Spleen (tissue), 11 donors: ENCODE results near the gene MYO10. TPM values are rescaled to one million over a fixed set of nuclear protein-coding genes. Genes with fewer than 3 reads are reported as not detected.
"Not testable (repeated sequence)": the region's sequence is repeated elsewhere in the genome, so short reads cannot be mapped to it uniquely, and the experiment has no call there.

Source experiments
- DNase-seq: peaks from one replicate; pipeline ENCODE4 v3.0.0-alpha.2; 2020
- H3K27ac ChIP-seq, 8 donors: fragments of 200-600 bp; sonication (generic) in 7 of 8; 1 replicate in 4 of 8; 2 replicates in 4 of 8; pipeline versions ENCODE4 v1.5.0 to v1.8.0; 2016 to 2021; ENCODE audit warnings: inconsistent platforms in 4 of 8, mild to moderate bottlenecking in 4 of 8, moderate library complexity in 1 of 8
- H3K27me3 ChIP-seq, 7 donors: fragments of 200-600 bp; sonication (generic) in 6 of 7; replicated peaks in 1 of 7; 1 replicate in 4 of 7; 2 replicates in 3 of 7; pipeline versions ENCODE4 v1.5.0 to v1.8.0; 2016 to 2021; ENCODE audit warnings: inconsistent platforms in 3 of 7, mild to moderate bottlenecking in 1 of 7
- H3K36me3 ChIP-seq, 6 donors: fragments of 200-600 bp; sonication (generic) in 5 of 6; 1 replicate in 4 of 6; 2 replicates in 2 of 6; pipeline versions ENCODE4 v1.5.0 to v1.8.0; 2016 to 2021; ENCODE audit warnings: inconsistent platforms in 2 of 6
- H3K4me1 ChIP-seq, 6 donors: fragments of 200-600 bp; sonication (generic) in 5 of 6; 1 replicate in 3 of 6; 2 replicates in 3 of 6; pipeline versions ENCODE4 v1.5.0 to v1.8.0; 2016 to 2021; ENCODE audit warnings: inconsistent platforms in 3 of 6
- H3K4me3 ChIP-seq, 8 donors: fragments of 200-600 bp; sonication (generic) in 7 of 8; 1 replicate in 4 of 8; 2 replicates in 4 of 8; pipeline versions ENCODE4 v1.5.0 to v1.8.0; 2016 to 2021; ENCODE audit warnings: inconsistent platforms in 4 of 8, mild to moderate bottlenecking in 4 of 8, moderate library complexity in 2 of 8
- H3K9me3 ChIP-seq, 8 donors: fragments of 200-600 bp; sonication (generic) in 7 of 8; 1 replicate in 4 of 8; 2 replicates in 4 of 8; pipeline versions ENCODE4 v1.5.0 to v1.8.0; 2016 to 2021; ENCODE audit warnings: inconsistent platforms in 4 of 8
- POLR2A ChIP-seq, 3 donors: fragments of 450-650 bp; IDR thresholded peaks; one replicate each; pipeline ENCODE4 v1.5.1; 2017; ENCODE audit warnings: antibody characterized with exemption in 3 of 3, mild to moderate bottlenecking in 1 of 3
- POLR2AphosphoS5 ChIP-seq, 3 donors: sonication (generic); formaldehyde crosslinking; IDR thresholded peaks; one replicate each; pipeline ENCODE4 v1.5.1; 2017; ENCODE audit warnings: antibody characterized with exemption in 3 of 3
- WGBS, 5 donors: extraction: QIAGEN DNeasy Blood & Tissue Kit in 3 of 5; methylation state at CpG; one replicate each; pipeline versions ENCODE4 v1.1.5 to v1.1.7; 2013 to 2018; 5-methylcytosine and 5-hydroxymethylcytosine counted together
- intact Hi-C: fragments of 100-400 bp; cut with DNase I; formaldehyde crosslinking; loops from one replicate; pipeline ENCODE4 v1.15.0; 2023; ENCODE audit warnings: low total_unique reads
- polyA plus RNA-seq, 3 donors: library from polyadenylated mRNA; stranded (reverse); fragments of 200-250 nt; gene quantifications; one replicate each; pipeline ENCODE4 v1.2.1, GENCODE V29; 2013
- total RNA-seq, 7 donors: library from RNA; depleted of rRNA in 3 of 7; stranded (reverse); fragments of >200 nt in 3 of 7; fragmentation: NEBNext Ultra II Directional in 4 of 7; extraction: Animal tissue kit (Norgen Biotek cat#: 25700) in 4 of 7; gene quantifications; one replicate each; pipeline versions ENCODE4 v1.1.0 to v1.2.1, GENCODE V29; 2016 to 2021
- TF ChIP-seq, protein P1 (sequence below), 11 experiments: fragments of 200-600 bp in 7 of 11; fragments of 450-650 bp in 4 of 11; sonication (generic) in 4 of 11; IDR thresholded peaks in 8 of 11; conservative IDR thresholded peaks in 3 of 11; 1 replicate in 7 of 11; 2 replicates in 4 of 11; pipeline versions ENCODE4 v1.4.0 to v1.8.0; 2016 to 2021; ENCODE audit warnings: antibody characterized with exemption in 11 of 11, inconsistent platforms in 4 of 11, mild to moderate bottlenecking in 1 of 11
- donor health status: healthy with polysubstance abuse.
- donor health status: DM: no; HTN: no; CAD: no; lungs with moderate emphysema.
- donor health status: DM: no; HTN: no; CAD: no.
- donor health status: Bipolar disorder and iron deficiency.
- donor health status: healthy.
- donor health status: DM: no; HTN: no; CAD: no.
- donor health status: DM: yes; HTN: yes; CAD: no.

The MYO10 gene
- total and polyA plus RNA-seq, 10 donors = 1.1 to 72.8 (median 32.7) TPM

- no peak for DNase-seq
- no peaks in the 10 kb centered on the region for H3K9me3 ChIP-seq
- peaks cover 0 to 14% (median 8%) of the 10 kb centered on the region in 6 donors for H3K4me1 ChIP-seq
- 62 to 71% (median 67%) methylated on average over 11 of the region's 11 CpGs for WGBS, 5 donors
- TF ChIP-seq POLR2A (IDR thresholded peaks at IDR 0.05) (no peak), POLR2AphosphoS5 (IDR thresholded peaks at IDR 0.05) (no peak)
- TF ChIP-seq, protein P1, sequence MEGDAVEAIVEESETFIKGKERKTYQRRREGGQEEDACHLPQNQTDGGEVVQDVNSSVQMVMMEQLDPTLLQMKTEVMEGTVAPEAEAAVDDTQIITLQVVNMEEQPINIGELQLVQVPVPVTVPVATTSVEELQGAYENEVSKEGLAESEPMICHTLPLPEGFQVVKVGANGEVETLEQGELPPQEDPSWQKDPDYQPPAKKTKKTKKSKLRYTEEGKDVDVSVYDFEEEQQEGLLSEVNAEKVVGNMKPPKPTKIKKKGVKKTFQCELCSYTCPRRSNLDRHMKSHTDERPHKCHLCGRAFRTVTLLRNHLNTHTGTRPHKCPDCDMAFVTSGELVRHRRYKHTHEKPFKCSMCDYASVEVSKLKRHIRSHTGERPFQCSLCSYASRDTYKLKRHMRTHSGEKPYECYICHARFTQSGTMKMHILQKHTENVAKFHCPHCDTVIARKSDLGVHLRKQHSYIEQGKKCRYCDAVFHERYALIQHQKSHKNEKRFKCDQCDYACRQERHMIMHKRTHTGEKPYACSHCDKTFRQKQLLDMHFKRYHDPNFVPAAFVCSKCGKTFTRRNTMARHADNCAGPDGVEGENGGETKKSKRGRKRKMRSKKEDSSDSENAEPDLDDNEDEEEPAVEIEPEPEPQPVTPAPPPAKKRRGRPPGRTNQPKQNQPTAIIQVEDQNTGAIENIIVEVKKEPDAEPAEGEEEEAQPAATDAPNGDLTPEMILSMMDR (IDR thresholded peaks at IDR 0.05 in 8 of 11, conservative IDR thresholded peaks at IDR 0.05 in 3 of 11) = no peak
- no peak overlapping the region for H3K4me3 ChIP-seq
- H3K27me3 ChIP-seq = no peaks in the 10 kb centered on the region
- intact Hi-C loops = no loop called here
- H3K27ac ChIP-seq = no peak overlapping the region
- H3K36me3 ChIP-seq = peaks cover 0 to 7% (median 0%) of the 10 kb centered on the region in 6 donors
These were observed 195.2 kb downstream of the MYO10 start for GRCh38 chr5:16740811-16741392.

DNA sequence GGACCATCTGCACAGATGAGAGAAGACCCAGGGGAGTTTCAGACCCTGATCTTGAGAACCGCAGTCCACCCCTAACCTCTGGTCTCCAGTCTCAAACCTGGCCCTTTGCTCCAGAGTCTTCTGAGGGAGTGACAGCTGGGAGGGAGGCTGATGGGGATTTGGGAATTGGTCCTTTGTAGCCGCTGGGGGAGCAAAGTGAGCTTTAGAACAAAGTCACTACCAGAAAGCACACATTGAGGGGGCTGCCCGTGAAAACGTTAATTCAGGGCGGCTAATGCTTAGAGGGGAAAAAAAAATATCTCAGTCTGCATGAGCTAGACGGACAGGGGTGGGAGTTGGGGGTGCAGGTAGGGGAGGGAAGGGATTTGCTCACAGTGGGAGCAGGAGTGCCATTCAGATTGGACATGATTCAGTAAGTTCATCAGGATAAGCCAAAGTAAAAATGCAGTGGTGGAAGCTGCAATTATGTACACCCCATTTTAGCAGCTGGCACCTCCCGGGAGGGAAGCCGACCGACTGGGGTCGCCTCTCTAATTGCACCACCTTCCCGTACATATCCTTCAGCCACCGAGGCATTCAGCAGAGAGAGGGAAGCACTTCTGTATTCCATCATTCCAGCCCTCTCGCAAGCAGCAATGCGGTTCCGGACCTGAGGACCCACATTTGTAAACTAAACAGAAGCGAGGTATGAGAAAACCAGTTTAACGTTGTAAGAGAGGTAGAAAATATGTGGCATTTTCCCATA is 195.8 kb downstream of the MYO10 start:
- H3K9me3 ChIP-seq = no peaks in the 10 kb centered on the region
- DNase-seq = no peak
- no peaks in the 10 kb centered on the region for H3K27me3 ChIP-seq
- H3K4me1 ChIP-seq = peaks cover 0 to 16% (median 10%) of the 10 kb centered on the region in 6 donors
- no peak overlapping the region for H3K27ac ChIP-seq
- intact Hi-C loops = no loop called here
- H3K4me3 ChIP-seq = no peak overlapping the region
- WGBS, 5 donors = 60 to 73% (median 66%) methylated on average over 17 of the region's 17 CpGs
- TF ChIP-seq, protein P1 (IDR thresholded peaks at IDR 0.05 in 8 of 11, conservative IDR thresholded peaks at IDR 0.05 in 3 of 11) = no peak
- peaks cover 0 to 7% (median 0%) of the 10 kb centered on the region in 6 donors for H3K36me3 ChIP-seq

DNA sequence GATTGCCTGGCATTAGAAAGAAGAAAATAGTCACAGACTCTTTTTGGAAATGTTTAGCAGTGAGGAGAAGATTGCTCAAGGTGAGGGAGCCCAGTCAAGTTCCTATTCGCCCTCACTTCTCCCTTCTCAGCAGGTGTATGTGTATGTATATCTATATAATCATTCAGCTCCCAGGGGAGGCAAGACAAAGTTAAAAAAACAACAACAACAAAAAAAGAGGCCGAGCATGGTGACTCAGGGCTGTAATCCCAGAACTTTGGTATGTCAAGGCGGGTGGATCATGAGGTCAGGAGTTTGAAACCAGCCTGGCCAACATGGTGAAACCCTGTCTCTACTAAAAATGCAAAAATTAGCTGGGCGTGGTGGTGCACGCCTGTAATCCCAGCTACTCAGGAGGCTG is 197.7 kb downstream of the MYO10 start:
- H3K36me3 ChIP-seq, intact Hi-C loops, H3K4me3 ChIP-seq, DNase-seq, H3K27me3 ChIP-seq, H3K27ac ChIP-seq, H3K9me3 ChIP-seq: not testable (repeated sequence)
- 80 to 92% (median 86%) methylated on average over 5 of the region's 5 CpGs for whole genome bisulfite sequencing, 5 donors
- H3K4me1 ChIP-seq = peaks cover 0 to 16% (median 10%) of the 10 kb centered on the region in 6 donors

DNA sequence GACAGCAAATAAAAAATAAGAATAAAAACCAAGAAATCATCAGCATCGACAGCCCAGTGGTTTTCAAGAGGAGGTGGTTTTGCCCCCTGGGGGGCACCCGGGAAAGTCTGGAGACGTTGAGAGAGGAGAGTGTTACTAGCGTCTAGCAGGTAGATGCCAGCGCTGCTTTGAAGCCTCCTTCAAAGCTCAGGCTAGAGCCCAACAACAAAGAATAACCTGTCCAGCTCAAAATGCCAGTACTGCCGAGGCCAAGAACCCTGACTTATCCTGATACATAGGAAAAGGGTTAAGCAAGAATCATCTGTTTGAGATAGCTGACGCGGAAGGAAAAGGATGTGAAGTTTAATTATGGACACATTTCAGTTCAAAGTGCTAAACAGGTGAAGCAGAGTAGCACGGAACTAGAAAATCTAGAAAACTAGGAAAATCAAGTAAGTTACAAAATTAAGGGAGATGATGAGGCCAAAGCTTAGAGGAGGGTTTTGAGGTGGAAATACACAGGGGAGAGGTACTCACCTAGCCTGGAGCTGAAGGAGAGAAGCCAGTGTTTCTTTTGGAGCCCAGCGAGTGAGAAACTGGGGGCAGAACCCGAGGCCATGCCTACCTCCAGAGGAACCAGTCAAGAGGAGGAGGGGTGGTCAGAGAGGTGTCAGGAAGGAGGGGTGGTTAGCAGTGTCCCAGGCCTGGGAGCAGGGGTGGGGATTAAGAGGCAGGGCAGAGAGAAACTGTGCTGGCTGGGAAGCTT is 198.3 kb downstream of the MYO10 start:
- Histone ChIP-seq H3K27me3 (no peaks in the 10 kb centered on the region), H3K4me1 (peaks cover 0 to 16% (median 10%) of the 10 kb centered on the region in 6 donors), H3K4me3 (no peak overlapping the region), H3K36me3 (peaks cover 0 to 7% (median 0%) of the 10 kb centered on the region in 6 donors), H3K9me3 (no peaks in the 10 kb centered on the region), H3K27ac (no peak overlapping the region)
- 62 to 78% (median 74%) methylated on average over 11 of the region's 11 CpGs for WGBS, 5 donors
- DNase-seq = no peak
- intact Hi-C loops = no loop called here
- no peak for TF ChIP-seq POLR2AphosphoS5 (IDR thresholded peaks at IDR 0.05)
- TF ChIP-seq, protein P1 (IDR thresholded peaks at IDR 0.05 in 8 of 11, conservative IDR thresholded peaks at IDR 0.05 in 3 of 11) = no peak
- TF ChIP-seq POLR2A (IDR thresholded peaks at IDR 0.05) = no peak
